OCI-LY3 (cell line): ENCODE results near the gene SLC4A4.

Source experiments
- EZH2phosphoT487 ChIP-seq: fragments of 200-600 bp; shearing (Covaris generic); IDR thresholded peaks from 2 replicates; pipeline ENCODE4 v1.6.1; 2018; ENCODE audit warnings: antibody characterized with exemption, mixed run types, low read depth
- TF ChIP-seq, protein P1 (sequence below): fragments of 200-600, 300-600 bp; sonication (generic); IDR thresholded peaks from 2 replicates; pipeline ENCODE4 v1.5.1; 2014; ENCODE audit warnings: antibody characterized with exemption, low read length, low read depth

DNA sequence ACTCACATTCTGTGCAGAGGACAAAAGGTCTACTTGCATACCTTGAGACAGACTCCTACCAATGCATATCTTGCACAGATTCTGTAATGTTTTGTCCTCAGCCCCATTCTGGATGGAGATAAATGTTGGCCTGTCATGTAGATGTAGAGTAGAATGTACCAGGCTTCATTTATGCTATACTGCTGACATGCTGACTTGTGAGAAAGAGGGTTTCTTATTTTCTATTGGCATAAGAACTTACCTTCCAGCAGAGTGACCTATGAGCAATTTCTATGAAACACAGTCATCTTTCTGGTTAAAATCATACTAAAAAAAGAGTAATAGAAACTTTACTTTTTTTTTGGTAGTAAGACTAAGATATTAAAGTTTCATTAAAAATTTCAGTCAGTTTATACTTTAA, 17.2 kb downstream of the SLC4A4 start:
- TF ChIP-seq, protein P1, sequence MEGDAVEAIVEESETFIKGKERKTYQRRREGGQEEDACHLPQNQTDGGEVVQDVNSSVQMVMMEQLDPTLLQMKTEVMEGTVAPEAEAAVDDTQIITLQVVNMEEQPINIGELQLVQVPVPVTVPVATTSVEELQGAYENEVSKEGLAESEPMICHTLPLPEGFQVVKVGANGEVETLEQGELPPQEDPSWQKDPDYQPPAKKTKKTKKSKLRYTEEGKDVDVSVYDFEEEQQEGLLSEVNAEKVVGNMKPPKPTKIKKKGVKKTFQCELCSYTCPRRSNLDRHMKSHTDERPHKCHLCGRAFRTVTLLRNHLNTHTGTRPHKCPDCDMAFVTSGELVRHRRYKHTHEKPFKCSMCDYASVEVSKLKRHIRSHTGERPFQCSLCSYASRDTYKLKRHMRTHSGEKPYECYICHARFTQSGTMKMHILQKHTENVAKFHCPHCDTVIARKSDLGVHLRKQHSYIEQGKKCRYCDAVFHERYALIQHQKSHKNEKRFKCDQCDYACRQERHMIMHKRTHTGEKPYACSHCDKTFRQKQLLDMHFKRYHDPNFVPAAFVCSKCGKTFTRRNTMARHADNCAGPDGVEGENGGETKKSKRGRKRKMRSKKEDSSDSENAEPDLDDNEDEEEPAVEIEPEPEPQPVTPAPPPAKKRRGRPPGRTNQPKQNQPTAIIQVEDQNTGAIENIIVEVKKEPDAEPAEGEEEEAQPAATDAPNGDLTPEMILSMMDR, result no peak
- no peak for TF ChIP-seq EZH2phosphoT487
